Nephron (organoid): ENCODE results near the gene NXT1.
A peak's percentile ranks its signal among the peaks of the same experiment; 100 is the strongest.

Experiments used
- H3K27ac Mint-ChIP-seq, 3 experiments: 2 replicates each; pipeline ENCODE4 v1.8.0; 2020; ENCODE audit warnings: mixed read lengths in 3 of 3, mild to moderate bottlenecking in 2 of 3, moderate library complexity in 1 of 3
- H3K27me3 Mint-ChIP-seq: 2 replicates; pipeline ENCODE4 v1.8.0; 2021; ENCODE audit warnings: low read depth, mild to moderate bottlenecking, moderate library complexity, mixed read lengths
- H3K36me3 Mint-ChIP-seq: 2 replicates; pipeline ENCODE4 v1.8.0; 2020; ENCODE audit warnings: low read depth, mixed read lengths
- H3K4me1 Mint-ChIP-seq: 2 replicates; pipeline ENCODE4 v1.8.0; 2020; ENCODE audit warnings: mixed read lengths
- H3K4me3 Mint-ChIP-seq, 3 experiments: 2 replicates each; pipeline ENCODE4 v1.8.0; 2020; ENCODE audit warnings: mild to moderate bottlenecking in 3 of 3, mixed read lengths in 3 of 3, moderate library complexity in 2 of 3
- H3K9me3 Mint-ChIP-seq: 2 replicates; pipeline ENCODE4 v1.8.0; 2020; ENCODE audit warnings: mixed read lengths
- CTCF ChIP-seq, 3 experiments: fragments of 200-600 bp; sonication (generic); IDR thresholded peaks; one replicate each; pipeline ENCODE4 v1.5.0; 2021; ENCODE audit warnings: antibody characterized with exemption in 3 of 3; ENCODE audit not compliant: unreplicated experiment in 3 of 3

NXT1 gene

DNA sequence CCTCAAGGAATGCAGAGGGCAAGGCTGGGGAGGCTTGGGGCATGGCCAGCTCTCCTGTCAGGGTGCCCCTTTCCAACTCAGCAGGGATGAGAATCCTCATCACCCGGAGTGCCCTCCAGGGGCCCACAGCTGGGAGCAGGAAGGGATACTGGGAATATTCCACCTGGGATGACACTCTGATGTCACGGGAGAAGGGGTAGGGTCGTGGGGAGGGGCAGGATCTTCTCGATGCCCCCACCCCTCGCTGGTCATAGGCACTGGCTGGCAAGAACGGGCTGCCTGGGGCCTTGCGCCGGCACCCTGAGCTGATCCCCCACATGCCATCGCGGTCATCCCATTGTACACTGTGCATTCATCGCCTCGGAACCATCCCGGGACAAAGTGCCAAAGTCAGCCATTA lies 10.6 kb upstream of the NXT1 start:
- Mint-ChIP-seq H3K27ac (no peak overlapping the region), H3K4me1 (no peaks in the 10 kb centered on the region), H3K9me3 (no peaks in the 10 kb centered on the region), H3K4me3 (no peak overlapping the region), H3K27me3 (peaks cover 17% of the 10 kb centered on the region), H3K36me3 (no peaks in the 10 kb centered on the region)
- no peak for TF ChIP-seq CTCF (IDR thresholded peaks at IDR 0.05; ENCODE audit: unreplicated experiment in 3 of 3)

DNA sequence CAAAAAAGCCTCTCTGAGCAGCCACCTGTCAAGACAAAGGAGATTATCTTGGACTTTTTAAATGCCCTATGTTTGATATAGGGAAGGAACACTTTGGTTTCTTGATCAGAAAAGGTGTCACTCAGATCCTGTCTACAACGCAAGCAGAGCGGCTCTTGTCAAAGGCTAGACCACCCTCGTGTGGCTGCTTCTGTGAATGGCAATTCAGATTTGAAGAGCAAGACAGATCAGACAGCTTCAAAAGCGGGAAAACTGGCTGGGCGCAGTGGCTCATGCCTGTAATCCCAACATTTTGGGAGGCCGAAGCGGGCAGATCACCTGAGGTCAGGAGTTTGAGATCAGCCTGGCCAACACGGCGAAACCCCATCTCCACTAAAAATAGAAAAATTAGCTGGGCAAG lies 10.1 kb upstream of the NXT1 start:
- Mint-ChIP-seq H3K27me3 (peaks cover 15% of the 10 kb centered on the region), H3K27ac (no peak overlapping the region), H3K4me3 (no peak overlapping the region), H3K4me1 (no peaks in the 10 kb centered on the region), H3K9me3 (no peaks in the 10 kb centered on the region), H3K36me3 (no peaks in the 10 kb centered on the region)
- peak; percentile 77 to 86 (median 78) for TF ChIP-seq CTCF (IDR thresholded peaks at IDR 0.05; ENCODE audit: unreplicated experiment in 3 of 3)

- H3K27ac Mint-ChIP-seq: no peak overlapping the region
- no peak for TF ChIP-seq CTCF (IDR thresholded peaks at IDR 0.05; ENCODE audit: unreplicated experiment in 3 of 3)
- H3K9me3 Mint-ChIP-seq: no peaks in the 10 kb centered on the region
- no peaks in the 10 kb centered on the region for H3K36me3 Mint-ChIP-seq
- H3K4me3 Mint-ChIP-seq: no peak overlapping the region
- H3K4me1 Mint-ChIP-seq: no peaks in the 10 kb centered on the region
- H3K27me3 Mint-ChIP-seq: peaks cover 14% of the 10 kb centered on the region
Measured at GRCh38 chr20:23341073-23341472, 9.5 kb upstream of the NXT1 start.

GRCh38 chr20:23343590-23343989 lies 7.0 kb upstream of the NXT1 start:
- TF ChIP-seq CTCF (IDR thresholded peaks at IDR 0.05; ENCODE audit: unreplicated experiment in 3 of 3): no peak
- no peak overlapping the region for H3K4me3 Mint-ChIP-seq
- H3K36me3 Mint-ChIP-seq: no peaks in the 10 kb centered on the region
- H3K27me3 Mint-ChIP-seq: peaks cover 10% of the 10 kb centered on the region
- H3K4me1 Mint-ChIP-seq: peaks cover 17% of the 10 kb centered on the region
- no peak overlapping the region for H3K27ac Mint-ChIP-seq
- H3K9me3 Mint-ChIP-seq: no peaks in the 10 kb centered on the region

GRCh38 chr20:23344336-23344735 lies 6.3 kb upstream of the NXT1 start:
- peaks cover 10% of the 10 kb centered on the region for H3K27me3 Mint-ChIP-seq
- no peak overlapping the region for H3K27ac Mint-ChIP-seq
- no peak for TF ChIP-seq CTCF (IDR thresholded peaks at IDR 0.05; ENCODE audit: unreplicated experiment in 3 of 3)
- H3K4me3 Mint-ChIP-seq: no peak overlapping the region
- H3K36me3 Mint-ChIP-seq: no peaks in the 10 kb centered on the region
- no peaks in the 10 kb centered on the region for H3K9me3 Mint-ChIP-seq
- peaks cover 25% of the 10 kb centered on the region for H3K4me1 Mint-ChIP-seq

DNA sequence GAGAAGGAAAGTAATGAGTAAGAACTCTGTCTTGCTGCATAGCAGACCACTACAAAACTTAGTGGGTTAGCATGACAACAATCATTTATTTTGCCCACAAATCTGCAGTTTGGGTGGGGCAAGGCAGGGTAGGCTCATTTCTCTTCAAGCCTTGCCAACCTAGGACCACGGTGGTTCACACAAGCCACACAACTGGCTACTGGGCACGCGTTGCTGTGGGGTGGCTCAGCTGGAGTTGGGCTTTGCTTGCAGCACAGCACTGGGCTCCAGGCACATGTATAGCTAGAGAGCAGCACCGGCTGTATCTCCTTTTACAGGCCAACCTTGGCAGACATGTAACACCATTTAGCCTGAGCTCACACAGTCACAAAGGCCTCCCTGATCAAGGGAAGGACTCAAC lies 4.6 kb upstream of the NXT1 start:
- no peaks in the 10 kb centered on the region for H3K36me3 Mint-ChIP-seq
- H3K4me1 Mint-ChIP-seq: peaks cover 28% of the 10 kb centered on the region
- peaks cover 7% of the 10 kb centered on the region for H3K27me3 Mint-ChIP-seq
- H3K9me3 Mint-ChIP-seq: no peaks in the 10 kb centered on the region
- no peak overlapping the region for H3K27ac Mint-ChIP-seq
- TF ChIP-seq CTCF (IDR thresholded peaks at IDR 0.05; ENCODE audit: unreplicated experiment in 3 of 3): no peak
- H3K4me3 Mint-ChIP-seq: no peak overlapping the region
